HG02943 (cell line): ENCODE data around the gene GRAMD1B.

Experiments used
- ATAC-seq: cut with Tn5 transposase; IDR thresholded peaks from one replicate; pipeline ENCODE4 v1.9.1; 2021; ENCODE audit warnings: mild to moderate bottlenecking, low read depth, moderate library complexity; ENCODE audit not compliant: unreplicated experiment

Gene GRAMD1B

DNA sequence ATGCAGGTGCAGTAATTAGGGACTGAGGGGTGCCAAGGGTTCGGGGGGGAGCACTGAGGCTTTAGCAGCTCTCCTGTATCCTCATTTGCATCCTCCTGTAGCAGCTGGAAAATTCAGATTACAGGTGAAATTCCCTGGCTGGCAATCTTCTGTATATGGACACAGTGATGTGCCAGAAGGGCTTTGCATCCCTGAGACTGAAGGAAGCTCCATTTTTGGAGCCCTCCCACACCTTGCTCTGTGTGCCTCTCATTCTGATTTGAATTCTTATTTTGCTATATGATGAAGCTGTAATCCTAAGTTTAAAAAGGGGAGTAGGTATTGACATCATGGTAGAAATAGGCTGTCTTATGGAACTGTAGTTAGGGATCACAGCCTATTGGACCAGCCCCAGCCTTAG, 177.7 kb downstream of the GRAMD1B start:
- no peak for ATAC-seq

GRCh38 chr11:123608371-123608770, 178.3 kb downstream of the GRAMD1B start:
- ATAC-seq, result no peak

DNA sequence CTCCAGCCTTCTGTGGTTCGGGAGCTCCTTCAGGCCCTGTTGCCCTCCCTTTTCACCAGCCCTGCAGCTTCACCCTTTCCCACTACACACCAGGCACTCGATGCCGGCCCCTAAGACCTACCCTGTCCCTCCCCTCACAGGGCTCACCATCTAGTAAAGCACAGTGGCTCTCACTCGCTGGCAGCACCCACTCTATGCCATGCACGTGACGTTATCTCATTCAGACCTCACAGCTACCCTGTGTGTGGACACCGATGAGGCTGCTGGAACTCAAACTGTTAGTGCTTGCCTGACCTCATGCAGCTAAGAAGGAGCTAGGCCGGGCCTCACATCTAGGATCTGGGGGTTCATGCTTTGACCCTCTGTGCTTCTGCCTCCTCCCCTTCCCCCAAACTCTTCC, 178.9 kb downstream of the GRAMD1B start:
- no peak for ATAC-seq

DNA sequence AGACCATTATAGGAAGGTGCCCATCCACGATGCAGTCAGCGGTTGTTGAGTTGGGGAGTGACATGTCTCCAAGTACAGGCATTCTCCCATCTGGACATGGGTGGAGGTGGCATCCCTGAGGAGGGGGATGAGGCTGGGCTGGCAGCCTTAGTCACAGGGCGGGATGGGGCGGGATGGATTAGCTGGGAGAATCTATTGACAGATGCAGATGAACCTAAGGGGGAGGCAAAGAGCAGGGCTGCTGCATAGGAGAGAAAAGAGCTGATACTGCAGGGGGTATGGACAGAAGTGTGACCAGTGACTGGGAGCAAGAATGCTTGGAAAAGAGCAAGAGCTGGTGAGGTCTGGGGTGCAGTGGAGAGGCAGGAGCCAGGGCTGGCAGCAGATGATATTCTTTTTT, 181.6 kb downstream of the GRAMD1B start:
- no peak for ATAC-seq

GRCh38 chr11:123616505-123617198, 186.6 kb downstream of the GRAMD1B start:
- no peak for ATAC-seq

GRCh38 chr11:123622576-123622975, 192.5 kb downstream of the GRAMD1B start:
- no peak for ATAC-seq

DNA sequence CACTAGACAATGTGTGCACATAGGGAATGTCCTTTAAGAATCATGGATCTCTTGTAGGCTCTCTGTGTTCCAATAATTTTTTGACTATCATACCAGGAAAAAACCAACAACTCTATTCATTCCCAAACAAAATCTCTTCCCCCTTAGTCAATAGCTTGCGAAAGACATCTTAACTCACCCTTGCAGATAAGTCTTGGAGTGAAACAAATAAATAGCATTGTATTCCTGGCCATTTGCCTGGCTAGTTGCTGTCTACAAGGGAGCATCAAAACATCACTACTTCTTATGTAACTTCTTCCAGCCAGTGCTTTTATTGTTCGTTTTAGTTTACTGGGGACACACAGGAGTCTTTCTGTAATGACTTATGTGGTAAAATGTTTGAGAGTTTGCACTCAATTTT, 194.9 kb downstream of the GRAMD1B start:
- no peak for ATAC-seq

DNA sequence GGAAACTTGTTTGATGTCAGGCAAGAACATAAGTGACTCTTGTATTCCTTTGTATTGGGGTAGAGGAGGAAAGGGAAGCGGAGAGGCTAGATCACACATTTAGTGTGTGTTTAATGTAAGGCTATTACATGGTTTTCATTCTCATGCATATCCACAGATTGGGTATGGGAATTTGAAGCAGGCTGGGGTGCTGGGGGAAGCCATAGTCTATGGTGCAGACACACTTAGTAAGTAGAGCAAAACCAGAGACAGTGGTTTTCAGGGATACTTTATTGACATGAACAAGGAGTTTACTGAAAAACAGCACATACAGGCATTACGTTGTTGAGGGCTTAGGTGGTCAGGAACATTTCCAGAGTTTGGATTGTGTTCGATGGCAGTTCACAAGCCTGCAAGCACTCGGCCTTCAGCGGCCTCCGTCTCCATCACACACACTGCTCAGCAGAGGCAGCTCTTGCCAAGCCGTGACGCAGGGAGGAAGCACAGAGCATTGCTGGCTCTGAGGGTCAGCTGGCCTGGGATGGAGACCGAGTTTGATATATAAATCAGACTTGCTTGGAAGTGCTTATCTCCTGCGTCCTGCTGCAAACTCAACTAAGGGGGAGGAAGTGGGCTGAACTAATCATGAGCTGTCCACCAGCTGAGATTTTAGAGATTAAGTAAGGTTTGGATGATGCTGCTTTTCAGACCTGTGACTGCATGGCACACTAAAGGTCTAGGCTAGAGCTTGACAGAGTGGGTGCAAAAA, 199.0 kb downstream of the GRAMD1B start:
- no peak for ATAC-seq

DNA sequence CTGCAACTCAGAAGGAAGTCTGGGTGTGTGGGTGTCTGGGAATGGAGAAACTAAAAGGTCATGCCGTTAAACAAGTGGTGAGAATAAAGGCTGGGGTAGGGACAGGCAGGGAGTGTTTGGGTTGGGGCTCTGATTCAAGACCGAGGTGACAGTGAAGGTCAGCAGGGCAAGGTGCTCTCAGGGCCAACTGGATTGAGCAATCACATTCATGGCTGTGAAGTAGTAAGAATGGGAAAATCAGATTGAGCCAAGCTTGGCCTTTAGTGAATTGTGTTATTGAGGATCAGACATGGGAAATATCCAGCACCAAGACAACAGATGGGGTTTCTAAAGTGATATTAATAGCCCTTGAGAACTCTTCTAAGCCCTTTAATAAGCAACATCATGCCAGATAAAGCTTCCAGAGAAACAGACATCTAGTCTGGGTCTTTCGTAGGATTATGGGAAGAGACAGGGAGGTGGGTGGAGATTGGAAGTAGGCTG, 200.1 kb downstream of the GRAMD1B start:
- no peak for ATAC-seq

GRCh38 chr11:123640029-123640428, 210.0 kb downstream of the GRAMD1B start:
- ATAC-seq, result no peak

GRCh38 chr11:123640677-123641494, 210.8 kb downstream of the GRAMD1B start:
- no peak for ATAC-seq

DNA sequence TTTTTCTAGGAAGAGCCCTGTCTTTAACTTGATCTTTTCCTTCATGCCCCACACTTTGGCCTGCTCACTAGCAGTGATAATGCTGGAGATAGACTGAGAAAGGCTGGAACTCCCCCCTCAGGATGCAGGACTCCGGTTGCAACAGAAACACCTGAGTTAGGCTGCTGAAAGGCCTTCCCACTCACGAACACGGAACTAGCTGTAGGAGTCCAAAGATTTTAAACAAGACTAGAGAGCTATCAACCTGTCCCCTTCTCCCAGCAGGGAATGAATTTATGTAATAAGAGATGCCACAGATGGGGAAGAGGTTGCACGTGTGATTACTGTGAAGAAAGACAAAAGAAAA, 211.4 kb downstream of the GRAMD1B start:
- no peak for ATAC-seq

DNA sequence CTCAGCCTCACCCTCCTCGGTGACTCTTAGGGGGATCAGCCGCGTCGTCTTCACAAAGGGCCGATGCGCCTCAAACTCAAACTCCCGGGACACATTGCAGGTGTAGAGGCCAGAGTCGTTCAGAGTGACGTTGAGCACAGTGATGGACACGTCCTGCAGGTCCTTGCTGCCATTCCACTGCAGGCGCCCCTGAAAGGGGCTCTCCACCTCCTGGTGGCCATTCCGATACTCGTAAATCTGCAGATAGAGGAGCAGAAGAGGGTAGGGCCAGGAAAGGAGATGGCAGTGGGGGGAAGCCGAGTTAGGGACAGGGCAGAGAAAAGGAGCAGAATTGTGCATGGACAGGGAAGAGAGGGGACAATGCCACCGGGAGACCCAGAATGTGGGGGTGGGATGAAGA, 212.4 kb downstream of the GRAMD1B start:
- ATAC-seq, result no peak

GRCh38 chr11:123645286-123645975, 215.4 kb downstream of the GRAMD1B start:
- ATAC-seq, result no peak

DNA sequence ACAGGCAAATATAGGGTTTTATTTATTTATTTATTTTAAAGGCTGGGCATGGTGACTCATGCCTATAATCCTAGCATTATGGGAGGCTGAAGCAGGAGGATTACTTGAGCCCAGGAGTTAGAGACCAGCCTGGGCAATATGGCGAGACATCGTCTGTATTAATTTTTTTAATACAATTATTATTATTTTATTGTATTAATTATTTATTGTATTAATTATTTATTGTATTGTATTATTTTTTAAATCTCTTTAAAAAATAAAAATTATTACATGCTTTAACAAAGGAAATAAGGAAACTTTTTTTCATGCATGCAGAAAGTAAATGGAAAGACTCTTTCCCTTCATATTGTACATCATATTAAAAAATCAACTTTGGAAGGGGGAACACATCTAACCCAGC, 220.8 kb downstream of the GRAMD1B start:
- no peak for ATAC-seq

DNA sequence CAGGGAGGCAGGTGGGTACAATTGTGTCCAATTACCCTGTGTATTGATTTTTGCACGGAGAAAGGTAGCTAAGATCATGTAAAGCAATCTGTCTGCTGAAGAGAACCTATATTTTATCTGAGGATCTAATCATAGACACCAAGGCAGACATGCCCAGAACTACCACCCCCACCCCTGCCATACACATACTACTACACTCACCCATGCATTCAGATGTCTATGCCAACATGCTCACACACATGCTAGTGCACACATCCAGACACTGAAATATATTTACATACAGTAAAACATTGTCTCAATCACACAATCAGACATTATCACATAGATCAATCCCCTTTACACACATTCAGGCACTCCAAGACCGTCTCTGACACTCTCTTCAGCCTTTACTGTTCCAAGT, 222.5 kb downstream of the GRAMD1B start:
- no peak for ATAC-seq

DNA sequence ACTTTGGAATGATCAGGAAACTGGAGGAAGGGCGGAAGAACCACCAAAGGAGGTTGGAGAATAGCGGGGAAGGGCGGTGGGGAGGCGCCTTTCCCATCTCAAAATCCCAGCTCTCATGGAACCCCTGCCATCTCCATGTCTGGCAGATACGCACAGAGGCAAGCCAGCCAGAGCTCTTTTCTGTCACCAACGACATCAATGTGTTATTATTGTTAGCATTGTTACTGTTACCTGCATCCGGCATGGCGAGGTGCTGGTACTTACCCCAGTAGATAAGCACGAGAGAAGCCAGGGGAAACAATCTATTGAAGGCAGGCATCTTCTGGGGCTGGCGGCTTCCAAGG, 223.4 kb downstream of the GRAMD1B start:
- ATAC-seq, result no peak

DNA sequence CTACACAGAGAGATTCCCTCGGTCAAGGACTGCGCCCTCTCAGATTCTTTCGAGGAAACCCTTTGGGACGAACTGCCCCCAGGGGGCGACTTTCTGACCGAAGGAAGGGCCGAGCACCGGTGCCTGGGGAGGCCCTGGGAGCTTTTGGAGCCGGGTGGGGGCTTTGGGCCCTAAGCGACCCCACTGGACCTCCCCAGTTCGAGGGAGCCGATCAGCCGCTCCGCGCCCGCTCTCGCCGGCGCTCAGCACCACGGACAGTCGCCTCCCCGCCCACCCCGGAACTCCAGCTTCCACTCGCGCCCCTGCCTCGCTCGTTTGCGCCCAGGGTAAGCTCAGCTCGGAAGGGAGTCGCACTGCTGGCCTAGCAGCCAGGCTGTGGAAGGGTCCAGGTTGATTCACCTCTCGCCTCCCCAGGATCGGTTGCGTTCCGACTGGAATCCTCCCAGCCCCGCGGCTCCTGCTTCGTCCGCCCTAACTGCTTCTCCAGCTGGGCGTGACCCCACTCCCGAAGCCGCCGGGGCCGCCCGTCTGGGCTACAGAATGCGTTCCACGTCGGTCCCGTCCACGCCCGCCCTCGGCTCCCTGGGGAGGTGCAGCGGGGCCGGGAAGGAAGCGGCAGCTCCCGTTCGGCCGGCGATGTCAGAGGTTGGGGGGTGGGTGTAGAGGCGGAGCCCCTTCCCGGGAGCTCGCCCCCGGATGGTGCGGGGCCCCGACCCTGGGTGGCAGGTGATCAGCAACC, 223.9 kb downstream of the GRAMD1B start:
- no peak for ATAC-seq

DNA sequence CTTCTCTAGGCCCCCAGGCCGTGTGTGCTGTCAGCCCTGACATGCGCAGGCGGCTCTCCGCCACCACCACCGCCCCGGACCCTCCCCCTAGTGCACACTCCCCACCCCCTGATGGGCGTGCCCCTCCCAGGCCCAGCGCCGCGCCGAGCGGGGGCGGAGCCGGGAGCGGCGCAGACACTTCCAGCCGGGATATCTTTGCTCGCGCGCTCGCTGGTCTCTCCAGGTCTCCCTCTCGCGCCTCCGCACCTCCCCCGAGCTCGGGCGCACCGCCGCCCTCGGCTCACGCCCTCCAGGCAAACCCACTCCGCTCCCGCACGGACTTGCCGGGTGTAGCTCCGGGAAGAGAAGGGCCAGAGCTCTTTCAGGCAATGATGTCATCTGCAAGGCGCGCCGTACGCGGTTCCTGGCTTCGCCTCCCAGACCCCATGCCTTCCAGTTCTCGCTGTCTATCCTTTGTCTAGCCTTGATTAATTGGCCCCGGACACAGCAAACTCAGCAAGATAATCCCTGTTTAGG, 224.6 kb downstream of the GRAMD1B start, which contains the start of gene SCN3B:
TSS of gene SCN3B (minus strand) at position 59 of the 516 bp plus-strand sequence. CDS start 823 bp downstream, outside the sequence.
- no peak for ATAC-seq

DNA sequence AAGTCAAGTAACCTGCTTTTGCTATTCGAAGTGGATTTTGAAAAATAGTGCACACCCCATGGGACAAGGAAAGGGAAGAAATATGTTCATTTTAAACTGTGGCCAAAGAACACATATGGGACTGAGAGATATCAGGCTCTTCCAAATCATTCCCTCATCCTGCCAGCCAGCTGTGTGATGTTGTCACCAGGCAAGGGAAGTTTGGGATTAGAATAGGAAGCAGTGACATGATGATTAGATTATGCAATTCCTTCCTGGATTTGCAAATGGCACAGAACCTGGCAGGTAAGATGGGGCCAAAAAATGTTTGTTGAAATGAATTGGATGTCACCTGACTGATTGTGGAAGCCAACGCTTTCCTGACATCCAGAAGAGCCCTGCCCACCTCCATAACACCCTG, 229.2 kb downstream of the GRAMD1B start:
- no peak for ATAC-seq
